G401.6 (cell line): Measurements from ENCODE around the gene NFATC1.
"Not testable (repeated sequence)": the region's sequence is repeated elsewhere in the genome, so short reads cannot be mapped to it uniquely, and the experiment has no call there.

Source experiments
- FAIRE-seq: peaks from 2 replicates; lab custom pipeline; 2012; peaks lifted over from hg19 to GRCh38; lab: Jason Lieb, UNC

NFATC1 gene

GRCh38 chr18:79490626-79491041, 94.9 kb downstream of the NFATC1 start:
- no peak for FAIRE-seq

- no peak for FAIRE-seq
These were observed 95.4 kb downstream of the NFATC1 start for GRCh38 chr18:79491081-79491551.

- no peak for FAIRE-seq
These were observed 97.6 kb downstream of the NFATC1 start for GRCh38 chr18:79493211-79493800.

- FAIRE-seq, result no peak
These were observed 98.1 kb downstream of the NFATC1 start for GRCh38 chr18:79493801-79494211.

GRCh38 chr18:79494936-79495335, 99.2 kb downstream of the NFATC1 start:
- no peak for FAIRE-seq

GRCh38 chr18:79495591-79496071, 99.9 kb downstream of the NFATC1 start:
- FAIRE-seq, result no peak

- FAIRE-seq, result no peak
These were observed 100.7 kb downstream of the NFATC1 start for GRCh38 chr18:79496237-79496977.

GRCh38 chr18:79496978-79497637, 101.4 kb downstream of the NFATC1 start:
- no peak for FAIRE-seq

- FAIRE-seq, result no peak
These were observed 101.9 kb downstream of the NFATC1 start for GRCh38 chr18:79497638-79498081.

- FAIRE-seq, result no peak
These were observed 102.9 kb downstream of the NFATC1 start for GRCh38 chr18:79498662-79499061.

- no peak for FAIRE-seq
These were observed 105.3 kb downstream of the NFATC1 start for GRCh38 chr18:79501006-79501405.

- FAIRE-seq, result no peak
These were observed 107.1 kb downstream of the NFATC1 start for GRCh38 chr18:79502782-79503181.

- no peak for FAIRE-seq
These were observed 107.7 kb downstream of the NFATC1 start for GRCh38 chr18:79503406-79503805.

- no peak for FAIRE-seq
These were observed 108.3 kb downstream of the NFATC1 start for GRCh38 chr18:79504034-79504433.

GRCh38 chr18:79504495-79504894, 108.8 kb downstream of the NFATC1 start:
- not testable (repeated sequence) for FAIRE-seq

GRCh38 chr18:79505465-79505864, 109.7 kb downstream of the NFATC1 start:
- FAIRE-seq, result not testable (repeated sequence)

GRCh38 chr18:79506191-79507075, 110.7 kb downstream of the NFATC1 start:
- no peak for FAIRE-seq

- no peak for FAIRE-seq
These were observed 111.4 kb downstream of the NFATC1 start for GRCh38 chr18:79507076-79507545.

- FAIRE-seq, result no peak
These were observed 112.1 kb downstream of the NFATC1 start for GRCh38 chr18:79507546-79508480.
